SU-DHL-6 (cell line): ENCODE measurements around the gene MTARC1.

Source experiments
- CTCF ChIP-seq: fragments of 200-600 bp; sonication (generic); IDR thresholded peaks from one replicate; pipeline ENCODE4 v1.5.1; 2017; ENCODE audit warnings: antibody characterized with exemption, mild to moderate bottlenecking, low read length, moderate library complexity; ENCODE audit not compliant: insufficient read depth, poor library complexity, severe bottlenecking
- EZH2phosphoT487 ChIP-seq: fragments of 200-600 bp; sonication (generic), shearing (Covaris generic); conservative IDR thresholded peaks from 2 replicates; pipeline ENCODE4 v1.6.1; 2018; ENCODE audit warnings: mild to moderate bottlenecking, antibody characterized with exemption, low read length, moderate library complexity, mixed read lengths

GRCh38 chr1:220798338-220798737, 11.6 kb downstream of the MTARC1 start:
- TF ChIP-seq CTCF, result no peak
- no peak for TF ChIP-seq EZH2phosphoT487
